IMR-90 (cell line): ENCODE results near the gene ELSPBP1. TPM values are rescaled to one million over a fixed set of nuclear protein-coding genes. Genes with fewer than 3 reads are reported as not detected.

Experiments
- ATAC-seq: fragments of 200-7000 bp; cut with Tn5 transposase; 2 replicates; pipeline ENCODE4 v1.9.1; 2020; ENCODE audit warnings: low read depth, mild to moderate bottlenecking, moderate library complexity
- BruUV-seq: library from RNA; stranded (reverse); fragments of 400-500 nt; replicated peaks from 2 replicates; lab custom pipeline; 2021; lab: Mats Ljungman, UMichigan
- CTCF ChIA-PET: fragments of 300-600 bp; formaldehyde crosslinking; extraction: SDS; loops from one replicate; lab custom pipeline; 2021; ENCODE audit warnings: antibody characterized with exemption; lab: Yijun Ruan, JAX
- POLR2A ChIA-PET: fragments of 300-600 bp; sonication (Branson Sonifier 250); formaldehyde crosslinking; loops from one replicate; lab custom pipeline; 2022; ENCODE audit warnings: antibody characterized with exemption; ENCODE audit not compliant: unreplicated experiment; lab: Charles Lee
- DNase-seq: peaks from one replicate; pipeline ENCODE4 v3.0.0; 2013
- H2AFZ ChIP-seq: replicated peaks from 2 replicates; pipeline ENCODE3; 2013; ENCODE audit warnings: low read length, mild to moderate bottlenecking; ENCODE audit not compliant: poor library complexity
- H2AK5ac ChIP-seq: 2 replicates; pipeline ENCODE4 v1.6.1; 2013; ENCODE audit warnings: low read depth, low read length, inconsistent platforms
- H2AK9ac ChIP-seq: replicated peaks from 2 replicates; pipeline ENCODE3; 2013; ENCODE audit warnings: mild to moderate bottlenecking, low read depth, low read length, moderate library complexity; ENCODE audit not compliant: poor library complexity
- H2BK120ac ChIP-seq: 2 replicates; pipeline ENCODE4 v1.6.1; 2013; ENCODE audit warnings: low read depth, low read length, inconsistent platforms
- H2BK15ac ChIP-seq: 3 replicates; pipeline ENCODE4 v1.6.1; 2013; ENCODE audit warnings: low read depth, low read length, inconsistent platforms
- H2BK20ac ChIP-seq: 2 replicates; pipeline ENCODE4 v1.6.1; 2013; ENCODE audit warnings: low read depth, mild to moderate bottlenecking, inconsistent platforms, low read length, moderate library complexity
- H2BK5ac ChIP-seq: 2 replicates; pipeline ENCODE4 v1.6.1; 2013; ENCODE audit warnings: mild to moderate bottlenecking, low read depth, low read length, inconsistent platforms; ENCODE audit not compliant: poor library complexity, severe bottlenecking
- H3K14ac ChIP-seq: replicated peaks from 2 replicates; pipeline ENCODE4 v1.6.1; 2013; ENCODE audit warnings: low read depth, low read length, inconsistent platforms
- H3K18ac ChIP-seq: 2 replicates; pipeline ENCODE4 v1.6.1; 2013; ENCODE audit warnings: low read depth, low read length, control low read depth
- H3K23ac ChIP-seq: 2 replicates; pipeline ENCODE4 v1.6.1; 2013; ENCODE audit warnings: low read depth, low read length, inconsistent platforms
- H3K27ac ChIP-seq: 2 replicates; pipeline ENCODE4 v1.5.1; 2013; ENCODE audit warnings: mild to moderate bottlenecking, control low read depth, low read length; ENCODE audit not compliant: insufficient read depth
- H3K27me3 ChIP-seq: 2 replicates; pipeline ENCODE4 v1.6.1; 2013; ENCODE audit warnings: low read length; ENCODE audit not compliant: control insufficient read depth, insufficient read depth
- H3K36me3 ChIP-seq: 2 replicates; pipeline ENCODE4 v1.6.1; 2013; ENCODE audit warnings: low read length, mixed read lengths; ENCODE audit not compliant: control insufficient read depth, insufficient read depth
- H3K4ac ChIP-seq: 2 replicates; pipeline ENCODE4 v1.6.1; 2013; ENCODE audit warnings: low read depth, low read length, inconsistent platforms
- H3K4me1 ChIP-seq: 2 replicates; pipeline ENCODE4 v1.6.1; 2013; ENCODE audit warnings: low read length, mixed read lengths; ENCODE audit not compliant: control insufficient read depth, insufficient read depth
- H3K4me2 ChIP-seq: 2 replicates; pipeline ENCODE4 v1.6.1; 2013; ENCODE audit warnings: low read depth, mild to moderate bottlenecking, control low read depth, low read length, moderate library complexity
- H3K4me3 ChIP-seq: 2 replicates; pipeline ENCODE4 v1.5.1; 2013; ENCODE audit warnings: low read depth, mild to moderate bottlenecking, control low read depth, low read length, moderate library complexity; ENCODE audit not compliant: insufficient read depth
- H3K56ac ChIP-seq: 2 replicates; pipeline ENCODE4 v1.6.1; 2013; ENCODE audit warnings: low read length, inconsistent platforms; ENCODE audit not compliant: insufficient read depth; ENCODE audit errors: extremely low read depth
- H3K79me1 ChIP-seq, 2 experiments: 2 replicates each; pipeline ENCODE4 v1.6.1; 2013; ENCODE audit warnings: low read length in 2 of 2, inconsistent platforms in 1 of 2, low read depth in 1 of 2
- H3K9ac ChIP-seq: 2 replicates; pipeline ENCODE4 v1.6.1; 2013; ENCODE audit warnings: low read depth, low read length, control low read depth
- H3K9me1 ChIP-seq: 2 replicates; pipeline ENCODE4 v1.6.1; 2013; ENCODE audit warnings: low read length, inconsistent platforms; ENCODE audit not compliant: insufficient read depth
- H3K9me3 ChIP-seq: 2 replicates; pipeline ENCODE4 v1.6.1; 2013; ENCODE audit warnings: low read length; ENCODE audit not compliant: control insufficient read depth, insufficient read depth
- H4K20me1 ChIP-seq: 2 replicates; pipeline ENCODE4 v1.6.1; 2013; ENCODE audit warnings: low read length, inconsistent platforms; ENCODE audit not compliant: insufficient read depth
- H4K5ac ChIP-seq: 2 replicates; pipeline ENCODE4 v1.6.1; 2013; ENCODE audit warnings: mild to moderate bottlenecking, low read depth, low read length, control low read depth
- H4K8ac ChIP-seq, 2 experiments: 2 replicates each; pipeline ENCODE4 v1.6.1; 2013; ENCODE audit warnings: low read depth in 2 of 2, low read length in 2 of 2, control low read depth in 1 of 2, inconsistent platforms in 1 of 2
- H4K91ac ChIP-seq: 2 replicates; pipeline ENCODE4 v1.6.1; 2013; ENCODE audit warnings: low read depth, low read length, inconsistent platforms; ENCODE audit not compliant: insufficient read depth
- BHLHE40 ChIP-seq: fragments of 150-350 bp; IDR thresholded peaks from 2 replicates; pipeline ENCODE4 v1.6.1; 2016; ENCODE audit warnings: mild to moderate bottlenecking, low read depth, low read length
- SMC3 ChIP-seq: fragments of 150-350 bp; IDR thresholded peaks from 2 replicates; pipeline ENCODE4 v1.6.1; 2016; ENCODE audit warnings: low read depth, mild to moderate bottlenecking, antibody characterized with exemption, low read length, moderate library complexity
- USF2 ChIP-seq: fragments of 150-350 bp; IDR thresholded peaks from 2 replicates; pipeline ENCODE4 v1.6.1; 2017; ENCODE audit warnings: mild to moderate bottlenecking, antibody characterized with exemption, low read length, low read depth
- WGBS, 2 experiments: methylation state at CpG; one replicate each; pipeline versions ENCODE4 v1.1.5 to v1.1.7; 2013; ENCODE audit warnings: missing lambda C conversion rate in 2 of 2; ENCODE audit not compliant: insufficient read length in 1 of 2; ENCODE audit errors: extremely low coverage in 2 of 2; 5-methylcytosine and 5-hydroxymethylcytosine counted together
- dilution Hi-C: fragments of 300-500 bp; cut with HindIII; formaldehyde crosslinking; loops from one replicate; pipeline ENCODE4 v1.14.3; 2018; ENCODE audit warnings: low sequenced_read_pairs; ENCODE audit not compliant: unreplicated experiment
- in situ Hi-C: fragments of 300-500 bp; cut with MboI; formaldehyde crosslinking; loops from 3 replicates; pipeline ENCODE4 v1.14.3; 2019; ENCODE audit warnings: low sequenced_read_pairs, inconsistent platforms, mixed read lengths
- intact Hi-C: fragments of 100-400 bp; cut with micrococcal nuclease; formaldehyde crosslinking; loops from 2 replicates; pipeline ENCODE4 v1.10.0; 2022
- polyA plus RNA-seq, 3 experiments: library from polyadenylated mRNA; depleted of rRNA; stranded (reverse); fragments of >200 nt; gene quantifications; 2 replicates each; pipeline ENCODE4 v1.2.3, GENCODE V29; 2012; ENCODE audit warnings: low replicate concordance in 1 of 3
- total RNA-seq: library from RNA; depleted of rRNA; stranded (reverse); fragments of >200 nt; gene quantifications from 2 replicates; pipeline ENCODE4 v1.2.3, GENCODE V29; 2012
- TF ChIP-seq, protein P1 (sequence below): conservative IDR thresholded peaks from 2 replicates; pipeline ENCODE4 v1.5.1; 2012; ENCODE audit warnings: mild to moderate bottlenecking, low read depth, low read length, improper control_type of control experiment

ELSPBP1 gene
- total and polyA plus RNA-seq, 2 of the 4 experiments (the other 2 are of a cell fraction), result not detected

DNA sequence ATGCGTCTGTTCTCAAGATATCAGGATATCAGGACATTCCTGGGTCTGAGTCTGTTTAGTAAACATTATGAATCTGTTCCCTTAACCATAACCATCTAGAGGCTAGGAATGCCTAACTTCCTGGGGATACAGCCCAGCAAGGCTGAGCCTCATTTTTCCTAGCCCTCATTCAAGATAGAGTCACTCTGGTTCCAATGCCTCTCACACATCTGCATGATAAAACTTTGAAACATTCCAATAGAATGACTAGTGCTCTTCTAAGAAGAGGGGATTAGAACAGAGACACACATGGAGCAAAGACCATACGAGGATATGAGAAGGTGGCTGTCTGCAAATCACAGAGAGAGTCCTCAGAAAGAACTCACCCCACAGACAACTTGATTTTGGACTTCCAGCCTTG lies 70.1 kb downstream of the ELSPBP1 start (continued):
- TF ChIP-seq BHLHE40, result no peak

GRCh38 chr19:48069435-48069834 lies 75.0 kb downstream of the ELSPBP1 start:
- no peak overlapping the region for H4K8ac ChIP-seq
- POLR2A ChIA-PET, result no interaction called here

More at GRCh38 chr19:48069435-48069834, 75.0 kb downstream of the ELSPBP1 start:
- Histone ChIP-seq H4K20me1 (no peaks in the 10 kb centered on the region), H2BK20ac (no peak overlapping the region), H3K9me3 (0 out of 2 replicates have a peak, but pooled peaks cover under 1% of the 10 kb centered on the region), H2BK5ac (no peak overlapping the region), H3K27ac (no peak overlapping the region), H3K14ac (no peak overlapping the region), H3K4me1 (no peaks in the 10 kb centered on the region), H3K18ac (no peak overlapping the region), H3K36me3 (no peaks in the 10 kb centered on the region), H3K27me3 (no peaks in the 10 kb centered on the region), H3K9me1 (no peaks in the 10 kb centered on the region), H4K5ac (no peak overlapping the region), H3K23ac (no peak overlapping the region), H2AFZ (no peak overlapping the region), H2BK15ac (no peak overlapping the region), H3K56ac (no peak overlapping the region), H3K79me1 (no peaks in the 10 kb centered on the region), H3K4me2 (no peak overlapping the region), H4K91ac (no peak overlapping the region), H3K4ac (no peak overlapping the region), H3K4me3 (no peak overlapping the region), H2BK120ac (no peak overlapping the region), H2AK5ac (no peak overlapping the region), H3K9ac (no peak overlapping the region), H2AK9ac (no peak overlapping the region)
- WGBS, 2 experiments, result no CpG with 5 or more reads among the region's 2 CpGs
- intact Hi-C loops, result no loop called here
- ATAC-seq, result no peak
- dilution Hi-C loops, result no loop called here
- in situ Hi-C loops, result no loop called here
- DNase-seq, result no peak
- TF ChIP-seq, protein P1, sequence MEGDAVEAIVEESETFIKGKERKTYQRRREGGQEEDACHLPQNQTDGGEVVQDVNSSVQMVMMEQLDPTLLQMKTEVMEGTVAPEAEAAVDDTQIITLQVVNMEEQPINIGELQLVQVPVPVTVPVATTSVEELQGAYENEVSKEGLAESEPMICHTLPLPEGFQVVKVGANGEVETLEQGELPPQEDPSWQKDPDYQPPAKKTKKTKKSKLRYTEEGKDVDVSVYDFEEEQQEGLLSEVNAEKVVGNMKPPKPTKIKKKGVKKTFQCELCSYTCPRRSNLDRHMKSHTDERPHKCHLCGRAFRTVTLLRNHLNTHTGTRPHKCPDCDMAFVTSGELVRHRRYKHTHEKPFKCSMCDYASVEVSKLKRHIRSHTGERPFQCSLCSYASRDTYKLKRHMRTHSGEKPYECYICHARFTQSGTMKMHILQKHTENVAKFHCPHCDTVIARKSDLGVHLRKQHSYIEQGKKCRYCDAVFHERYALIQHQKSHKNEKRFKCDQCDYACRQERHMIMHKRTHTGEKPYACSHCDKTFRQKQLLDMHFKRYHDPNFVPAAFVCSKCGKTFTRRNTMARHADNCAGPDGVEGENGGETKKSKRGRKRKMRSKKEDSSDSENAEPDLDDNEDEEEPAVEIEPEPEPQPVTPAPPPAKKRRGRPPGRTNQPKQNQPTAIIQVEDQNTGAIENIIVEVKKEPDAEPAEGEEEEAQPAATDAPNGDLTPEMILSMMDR, result no peak
- TF ChIP-seq USF2, result no peak
- no peak for TF ChIP-seq SMC3
- TF ChIP-seq BHLHE40, result no peak
- CTCF ChIA-PET, result interaction anchor here (0.9 kb wide), 1 partner anchor 106 kb away, joined by 3 read pairs; no protein-coding TSS in a partner anchor
- no TSS peak for BruUV-seq
